SK-N-SH (cell line): Measurements from ENCODE around the gene LMAN1L. TPM values are rescaled to one million over a fixed set of nuclear protein-coding genes. Genes with fewer than 3 reads are reported as not detected.

Experiments
- CTCF ChIA-PET: fragments of 300-600, 350-600 bp; formaldehyde crosslinking; extraction: SDS; loops from one replicate; lab custom pipeline; 2021; lab: Yijun Ruan, JAX
- POLR2A ChIA-PET: fragments of 350-600 bp; sonication (Branson Sonifier 250); formaldehyde crosslinking; extraction: SDS; loops from one replicate; lab custom pipeline; 2020; ENCODE audit warnings: antibody characterized with exemption, inconsistent platforms; lab: Yijun Ruan, JAX
- DNase-seq: peaks from one replicate; pipeline ENCODE4 v3.0.0; 2012
- H2AFZ ChIP-seq: fragments of 200-600 bp; sonication (generic); 2 replicates; pipeline ENCODE4 v1.8.1; 2016; ENCODE audit warnings: antibody characterized with exemption, mild to moderate bottlenecking, low read depth
- H3F3A ChIP-seq: fragments of 200-600 bp; sonication (generic); replicated peaks from 2 replicates; pipeline ENCODE3; 2016; ENCODE audit warnings: antibody characterized with exemption, mild to moderate bottlenecking; ENCODE audit not compliant: insufficient read depth
- H3K27ac ChIP-seq, 2 experiments: fragments of 200-500 bp in 1 of 2; fragments of 200-600 bp in 1 of 2; sonication (Bioruptor generic) in 1 of 2; sonication (generic), shearing (Covaris generic) in 1 of 2; 2 replicates each; pipeline versions ENCODE4 v1.5.1 to v1.6.1; 2014 to 2016; ENCODE audit warnings: low read depth in 2 of 2, inconsistent platforms in 1 of 2, low read length in 1 of 2, mild to moderate bottlenecking in 1 of 2, mixed read lengths in 1 of 2
- H3K27me3 ChIP-seq: fragments of 200-600 bp; sonication (generic), shearing (Covaris generic); 2 replicates; pipeline ENCODE4 v1.6.1; 2016; ENCODE audit warnings: mixed run types; ENCODE audit not compliant: insufficient read depth
- H3K36me3 ChIP-seq, 2 experiments: fragments of 200-500 bp in 1 of 2; fragments of 200-600 bp in 1 of 2; sonication (Bioruptor generic) in 1 of 2; sonication (generic) in 1 of 2; replicated peaks in 1 of 2; 2 replicates each; pipeline versions ENCODE3 to v1.5.1; 2014 to 2016; ENCODE audit warnings: low read length in 1 of 2, mild to moderate bottlenecking in 1 of 2; ENCODE audit not compliant: insufficient read depth in 2 of 2, control insufficient read depth in 1 of 2
- H3K4me1 ChIP-seq, 2 experiments: fragments of 200-500 bp in 1 of 2; fragments of 200-600 bp in 1 of 2; sonication (Bioruptor generic) in 1 of 2; sonication (generic), shearing (Covaris generic) in 1 of 2; 2 replicates each; pipeline versions ENCODE4 v1.5.1 to v1.6.1; 2014 to 2016; ENCODE audit warnings: low read depth in 1 of 2, low read length in 1 of 2, mixed run types in 1 of 2; ENCODE audit not compliant: insufficient read depth in 2 of 2, control insufficient read depth in 1 of 2
- H3K4me2 ChIP-seq: fragments of 200-600 bp; sonication (generic), shearing (Covaris generic); 2 replicates; pipeline ENCODE4 v1.6.1; 2017; ENCODE audit warnings: mixed run types
- H3K4me3 ChIP-seq, 2 experiments: fragments of 200-500 bp in 1 of 2; fragments of 200-600 bp in 1 of 2; sonication (Bioruptor generic) in 1 of 2; sonication (generic), shearing (Covaris generic) in 1 of 2; 2 replicates each; pipeline versions ENCODE4 v1.5.1 to v1.8.1; 2014 to 2016; ENCODE audit warnings: low read depth in 2 of 2, inconsistent platforms in 1 of 2, low read length in 1 of 2, mild to moderate bottlenecking in 1 of 2, mixed read lengths in 1 of 2, moderate library complexity in 1 of 2
- H3K79me2 ChIP-seq: fragments of 200-600 bp; sonication (generic); 2 replicates; pipeline ENCODE4 v1.8.1; 2017; ENCODE audit warnings: mild to moderate bottlenecking; ENCODE audit not compliant: insufficient read depth
- H3K9ac ChIP-seq: fragments of 200-600 bp; sonication (generic); 2 replicates; pipeline ENCODE4 v1.6.1; 2017; ENCODE audit warnings: mixed run types
- H3K9me2 ChIP-seq: fragments of 200-600 bp; sonication (generic); 2 replicates; pipeline ENCODE4 v1.6.1; 2017; ENCODE audit warnings: mixed run types
- H3K9me3 ChIP-seq: fragments of 200-600 bp; sonication (generic); 2 replicates; pipeline ENCODE4 v1.6.1; 2017; ENCODE audit warnings: mixed run types, mild to moderate bottlenecking, moderate library complexity
- H4K20me1 ChIP-seq: fragments of 200-600 bp; sonication (generic); 2 replicates; pipeline ENCODE4 v1.6.1; 2017; ENCODE audit warnings: mild to moderate bottlenecking, mixed run types; ENCODE audit not compliant: insufficient read depth
- CHD2 ChIP-seq: fragments of 150-350 bp; IDR thresholded peaks from 2 replicates; pipeline ENCODE4 v1.6.1; 2018; ENCODE audit warnings: low read length; ENCODE audit not compliant: partially characterized antibody
- ELF1 ChIP-seq: IDR thresholded peaks from 2 replicates; pipeline ENCODE4 v1.4.0; 2012
- EP300 ChIP-seq, 2 experiments: IDR thresholded peaks; 2 replicates each; pipeline versions ENCODE4 v1.4.0 to v1.6.1; 2012; ENCODE audit warnings: borderline replicate concordance in 1 of 2, low read depth in 1 of 2, low read length in 1 of 2
- EZH2phosphoT487 ChIP-seq: fragments of 200-600 bp; sonication (generic); IDR thresholded peaks from 2 replicates; pipeline ENCODE4 v1.6.1; 2017; ENCODE audit warnings: low read depth, mixed run types, mild to moderate bottlenecking, antibody characterized with exemption, moderate library complexity, borderline replicate concordance
- FOXM1 ChIP-seq: IDR thresholded peaks from 2 replicates; pipeline ENCODE4 v1.4.0; 2012; ENCODE audit warnings: low read depth, mild to moderate bottlenecking
- MXI1 ChIP-seq: IDR thresholded peaks from 2 replicates; pipeline ENCODE4 v1.6.1; 2012; ENCODE audit warnings: mild to moderate bottlenecking, low read depth, low read length, improper control_type of control experiment
- NFIC ChIP-seq: IDR thresholded peaks from 2 replicates; pipeline ENCODE4 v1.4.0; 2012; ENCODE audit warnings: borderline replicate concordance
- NRF1 ChIP-seq: IDR thresholded peaks from 2 replicates; pipeline ENCODE4 v1.6.1; 2012; ENCODE audit warnings: low read depth, mild to moderate bottlenecking, low read length
- POLR2AphosphoS5 ChIP-seq: IDR thresholded peaks from 2 replicates; pipeline ENCODE4 v1.6.1; 2012; ENCODE audit warnings: low read depth, low read length
- RAD21 ChIP-seq: IDR thresholded peaks from 2 replicates; pipeline ENCODE4 v1.6.1; 2012; ENCODE audit warnings: mild to moderate bottlenecking, low read length
- RXRA ChIP-seq: IDR thresholded peaks from 2 replicates; pipeline ENCODE4 v1.4.0; 2012; ENCODE audit warnings: low read depth, mild to moderate bottlenecking, borderline replicate concordance
- TEAD4 ChIP-seq: IDR thresholded peaks from 2 replicates; pipeline ENCODE4 v1.4.0; 2012; ENCODE audit warnings: mild to moderate bottlenecking, borderline replicate concordance; ENCODE audit not compliant: insufficient read depth
- YY1 ChIP-seq: IDR thresholded peaks from 2 replicates; pipeline ENCODE4 v1.4.0; 2012; ENCODE audit warnings: low read depth, mild to moderate bottlenecking
- WGBS: methylation state at CpG from one replicate; pipeline ENCODE4 v1.1.6; 2017; ENCODE audit warnings: low lambda C conversion rate; 5-methylcytosine and 5-hydroxymethylcytosine counted together
- polyA plus RNA-seq, 3 experiments: library from polyadenylated mRNA; depleted of rRNA; stranded (reverse); fragments of >200 nt; gene quantifications; 2 replicates each; pipeline ENCODE4 v1.2.3, GENCODE V29; 2012
- TF ChIP-seq, protein P1 (sequence below): IDR thresholded peaks from 2 replicates; pipeline ENCODE4 v1.6.1; 2012; ENCODE audit warnings: mild to moderate bottlenecking, low read depth, low read length, moderate library complexity
- TF ChIP-seq, protein P2 (sequence below): IDR thresholded peaks from 2 replicates; pipeline ENCODE4 v1.4.0; 2012; ENCODE audit warnings: low read depth, borderline replicate concordance
- TF ChIP-seq, protein P3 (sequence below): fragments of 150-350 bp; IDR thresholded peaks from 2 replicates; pipeline ENCODE4 v1.6.1; 2017; ENCODE audit warnings: antibody characterized with exemption, low read length, low read depth, borderline replicate concordance
- TF ChIP-seq, protein P4 (sequence below): IDR thresholded peaks from 2 replicates; pipeline ENCODE4; 2012

LMAN1L gene
- polyA plus RNA-seq, 1 of the 3 experiments (the other 2 are of a cell fraction), result 0.02 TPM

DNA sequence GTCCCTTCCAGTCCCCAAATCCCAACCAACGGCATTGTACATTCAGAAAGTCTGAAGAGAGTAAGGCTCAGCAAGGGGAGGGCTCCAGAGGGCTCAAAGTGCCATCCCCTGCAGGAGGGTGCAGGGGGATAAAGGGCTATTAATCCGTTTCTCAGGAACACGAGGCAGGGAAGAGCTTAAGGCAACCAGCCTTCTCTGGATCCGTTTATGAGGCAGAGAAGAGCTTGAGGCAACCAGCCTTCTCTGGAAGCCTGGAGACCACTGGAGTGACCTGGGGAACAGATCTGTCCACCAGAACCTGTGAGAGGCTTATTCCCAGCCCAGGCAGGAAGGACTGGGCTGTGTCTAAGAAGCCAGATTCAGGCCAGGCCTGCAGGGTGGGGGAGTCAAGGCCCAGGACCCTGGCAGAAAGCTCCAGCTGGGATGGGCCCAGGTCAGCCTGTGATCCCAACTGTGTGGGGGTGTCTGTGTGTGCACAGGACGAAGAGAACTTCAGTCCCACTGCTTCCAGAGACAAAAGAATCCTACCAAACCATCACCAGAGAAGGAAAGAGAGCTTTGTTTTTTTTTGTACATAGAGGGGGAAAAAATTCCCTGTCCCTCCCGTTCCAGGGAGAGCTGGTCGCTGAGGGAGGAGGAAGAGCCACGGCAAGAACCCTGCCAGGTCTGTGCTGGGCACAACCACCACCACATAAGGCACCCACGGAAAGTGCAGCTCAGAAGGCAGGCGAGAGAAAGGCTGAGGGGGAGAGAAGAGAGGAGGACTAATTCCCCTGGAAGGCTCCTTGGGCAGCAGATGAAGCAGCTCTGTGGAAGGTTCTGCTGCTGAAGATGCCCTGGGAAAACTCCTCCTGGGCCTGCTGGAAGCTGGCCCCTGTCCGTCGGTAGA, 31.9 kb downstream of the LMAN1L start (continued):
- TF ChIP-seq, protein P1, sequence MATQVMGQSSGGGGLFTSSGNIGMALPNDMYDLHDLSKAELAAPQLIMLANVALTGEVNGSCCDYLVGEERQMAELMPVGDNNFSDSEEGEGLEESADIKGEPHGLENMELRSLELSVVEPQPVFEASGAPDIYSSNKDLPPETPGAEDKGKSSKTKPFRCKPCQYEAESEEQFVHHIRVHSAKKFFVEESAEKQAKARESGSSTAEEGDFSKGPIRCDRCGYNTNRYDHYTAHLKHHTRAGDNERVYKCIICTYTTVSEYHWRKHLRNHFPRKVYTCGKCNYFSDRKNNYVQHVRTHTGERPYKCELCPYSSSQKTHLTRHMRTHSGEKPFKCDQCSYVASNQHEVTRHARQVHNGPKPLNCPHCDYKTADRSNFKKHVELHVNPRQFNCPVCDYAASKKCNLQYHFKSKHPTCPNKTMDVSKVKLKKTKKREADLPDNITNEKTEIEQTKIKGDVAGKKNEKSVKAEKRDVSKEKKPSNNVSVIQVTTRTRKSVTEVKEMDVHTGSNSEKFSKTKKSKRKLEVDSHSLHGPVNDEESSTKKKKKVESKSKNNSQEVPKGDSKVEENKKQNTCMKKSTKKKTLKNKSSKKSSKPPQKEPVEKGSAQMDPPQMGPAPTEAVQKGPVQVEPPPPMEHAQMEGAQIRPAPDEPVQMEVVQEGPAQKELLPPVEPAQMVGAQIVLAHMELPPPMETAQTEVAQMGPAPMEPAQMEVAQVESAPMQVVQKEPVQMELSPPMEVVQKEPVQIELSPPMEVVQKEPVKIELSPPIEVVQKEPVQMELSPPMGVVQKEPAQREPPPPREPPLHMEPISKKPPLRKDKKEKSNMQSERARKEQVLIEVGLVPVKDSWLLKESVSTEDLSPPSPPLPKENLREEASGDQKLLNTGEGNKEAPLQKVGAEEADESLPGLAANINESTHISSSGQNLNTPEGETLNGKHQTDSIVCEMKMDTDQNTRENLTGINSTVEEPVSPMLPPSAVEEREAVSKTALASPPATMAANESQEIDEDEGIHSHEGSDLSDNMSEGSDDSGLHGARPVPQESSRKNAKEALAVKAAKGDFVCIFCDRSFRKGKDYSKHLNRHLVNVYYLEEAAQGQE, result no peak
- TF ChIP-seq CHD2, result no peak
- no peak for TF ChIP-seq EP300 (IDR thresholded peaks at IDR 0.05; ENCODE audit: borderline replicate concordance in 1 of 2, low read depth in 1 of 2, low read length in 1 of 2)
- no peak for TF ChIP-seq FOXM1
- no peak for TF ChIP-seq POLR2AphosphoS5
- no peak for TF ChIP-seq EZH2phosphoT487
- no peak for TF ChIP-seq YY1
- TF ChIP-seq RXRA, result no peak

DNA sequence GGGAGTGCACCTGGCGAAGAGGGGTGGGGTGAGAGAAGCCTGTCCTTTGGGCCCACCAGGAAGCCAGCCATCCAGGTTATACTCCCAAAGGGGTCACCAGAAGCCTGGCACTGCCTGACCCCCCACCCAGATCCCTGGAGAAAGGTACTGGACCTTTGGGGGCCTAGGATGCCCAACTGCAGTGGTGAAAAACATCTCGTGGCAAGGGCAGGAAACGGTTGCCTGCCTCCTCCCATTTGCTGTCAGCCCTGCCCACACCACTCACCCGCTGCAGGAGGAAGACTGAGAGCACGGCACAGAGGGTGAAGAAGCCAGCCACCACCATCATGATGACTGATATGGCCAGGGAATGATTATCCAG, 32.6 kb downstream of the LMAN1L start:
- Histone ChIP-seq H3K4me3 (no peak overlapping the region), H3F3A (no peaks in the 10 kb centered on the region), H4K20me1 (no peaks in the 10 kb centered on the region), H3K9me3 (no peaks in the 10 kb centered on the region), H3K27me3 (no peaks in the 10 kb centered on the region), H3K79me2 (no peaks in the 10 kb centered on the region), H2AFZ (no peak overlapping the region), H3K9ac (no peak overlapping the region)
- CTCF ChIA-PET, result interaction anchor here (1.0 to 10.8 kb wide), 5 partner anchors 9 to 213 kb away, joined by 3 to 95 read pairs (median 5); no protein-coding TSS in a partner anchor
- 95% methylated on average over 4 of the region's 5 CpGs for WGBS
- TF ChIP-seq, protein P1, result no peak
- no peak for TF ChIP-seq RAD21
- no peak for TF ChIP-seq MXI1
- TF ChIP-seq, protein P2, sequence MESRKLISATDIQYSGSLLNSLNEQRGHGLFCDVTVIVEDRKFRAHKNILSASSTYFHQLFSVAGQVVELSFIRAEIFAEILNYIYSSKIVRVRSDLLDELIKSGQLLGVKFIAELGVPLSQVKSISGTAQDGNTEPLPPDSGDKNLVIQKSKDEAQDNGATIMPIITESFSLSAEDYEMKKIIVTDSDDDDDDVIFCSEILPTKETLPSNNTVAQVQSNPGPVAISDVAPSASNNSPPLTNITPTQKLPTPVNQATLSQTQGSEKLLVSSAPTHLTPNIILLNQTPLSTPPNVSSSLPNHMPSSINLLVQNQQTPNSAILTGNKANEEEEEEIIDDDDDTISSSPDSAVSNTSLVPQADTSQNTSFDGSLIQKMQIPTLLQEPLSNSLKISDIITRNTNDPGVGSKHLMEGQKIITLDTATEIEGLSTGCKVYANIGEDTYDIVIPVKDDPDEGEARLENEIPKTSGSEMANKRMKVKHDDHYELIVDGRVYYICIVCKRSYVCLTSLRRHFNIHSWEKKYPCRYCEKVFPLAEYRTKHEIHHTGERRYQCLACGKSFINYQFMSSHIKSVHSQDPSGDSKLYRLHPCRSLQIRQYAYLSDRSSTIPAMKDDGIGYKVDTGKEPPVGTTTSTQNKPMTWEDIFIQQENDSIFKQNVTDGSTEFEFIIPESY, result no peak
- TF ChIP-seq NRF1, result no peak
- TF ChIP-seq, protein P3, sequence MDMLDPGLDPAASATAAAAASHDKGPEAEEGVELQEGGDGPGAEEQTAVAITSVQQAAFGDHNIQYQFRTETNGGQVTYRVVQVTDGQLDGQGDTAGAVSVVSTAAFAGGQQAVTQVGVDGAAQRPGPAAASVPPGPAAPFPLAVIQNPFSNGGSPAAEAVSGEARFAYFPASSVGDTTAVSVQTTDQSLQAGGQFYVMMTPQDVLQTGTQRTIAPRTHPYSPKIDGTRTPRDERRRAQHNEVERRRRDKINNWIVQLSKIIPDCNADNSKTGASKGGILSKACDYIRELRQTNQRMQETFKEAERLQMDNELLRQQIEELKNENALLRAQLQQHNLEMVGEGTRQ, result no peak
- no peak for TF ChIP-seq YY1
- no peak for TF ChIP-seq ELF1
- no peak for TF ChIP-seq TEAD4
- TF ChIP-seq, protein P4, sequence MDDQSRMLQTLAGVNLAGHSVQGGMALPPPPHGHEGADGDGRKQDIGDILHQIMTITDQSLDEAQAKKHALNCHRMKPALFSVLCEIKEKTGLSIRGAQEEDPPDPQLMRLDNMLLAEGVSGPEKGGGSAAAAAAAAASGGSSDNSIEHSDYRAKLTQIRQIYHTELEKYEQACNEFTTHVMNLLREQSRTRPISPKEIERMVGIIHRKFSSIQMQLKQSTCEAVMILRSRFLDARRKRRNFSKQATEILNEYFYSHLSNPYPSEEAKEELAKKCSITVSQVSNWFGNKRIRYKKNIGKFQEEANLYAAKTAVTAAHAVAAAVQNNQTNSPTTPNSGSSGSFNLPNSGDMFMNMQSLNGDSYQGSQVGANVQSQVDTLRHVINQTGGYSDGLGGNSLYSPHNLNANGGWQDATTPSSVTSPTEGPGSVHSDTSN, result no peak
- TF ChIP-seq FOXM1, result no peak
- no peak for TF ChIP-seq EZH2phosphoT487
- no peak for TF ChIP-seq NFIC
- TF ChIP-seq, all 33 proteins: peak for 0
- DNase-seq, result no peak
- no peak overlapping the region for H3K27ac ChIP-seq
- POLR2A ChIA-PET, result interaction anchor here (1.2 kb wide), 1 partner anchor 55 kb away, joined by 4 read pairs; no protein-coding TSS in a partner anchor
- peaks cover 0 to 44% of the 10 kb centered on the region in 2 experiments for H3K36me3 ChIP-seq
- no peak overlapping the region for H3K4me2 ChIP-seq
- H3K9me2 ChIP-seq, result no peaks in the 10 kb centered on the region
- H3K4me1 ChIP-seq, result peaks cover 0 to 23% of the 10 kb centered on the region in 2 experiments; a peak in 2 of 4 replicates
